IMR-90 (cell line): ENCODE data around the gene UBXN11. TPM values are rescaled to one million over a fixed set of nuclear protein-coding genes. Genes with fewer than 3 reads are reported as not detected.

Experiments used
- ATAC-seq: fragments of 200-7000 bp; cut with Tn5 transposase; 2 replicates; pipeline ENCODE4 v1.9.1; 2020; ENCODE audit warnings: low read depth, mild to moderate bottlenecking, moderate library complexity
- BruUV-seq: library from RNA; stranded (reverse); fragments of 400-500 nt; replicated peaks from 2 replicates; lab custom pipeline; 2021; lab: Mats Ljungman, UMichigan
- CTCF ChIA-PET: fragments of 300-600 bp; formaldehyde crosslinking; extraction: SDS; loops from one replicate; lab custom pipeline; 2021; ENCODE audit warnings: antibody characterized with exemption; lab: Yijun Ruan, JAX
- POLR2A ChIA-PET: fragments of 300-600 bp; sonication (Branson Sonifier 250); formaldehyde crosslinking; loops from one replicate; lab custom pipeline; 2022; ENCODE audit warnings: antibody characterized with exemption; ENCODE audit not compliant: unreplicated experiment; lab: Charles Lee
- DNase-seq: peaks from one replicate; pipeline ENCODE4 v3.0.0; 2013
- H2AFZ ChIP-seq: replicated peaks from 2 replicates; pipeline ENCODE3; 2013; ENCODE audit warnings: low read length, mild to moderate bottlenecking; ENCODE audit not compliant: poor library complexity
- H2AK5ac ChIP-seq: 2 replicates; pipeline ENCODE4 v1.6.1; 2013; ENCODE audit warnings: low read depth, low read length, inconsistent platforms
- H2AK9ac ChIP-seq: replicated peaks from 2 replicates; pipeline ENCODE3; 2013; ENCODE audit warnings: mild to moderate bottlenecking, low read depth, low read length, moderate library complexity; ENCODE audit not compliant: poor library complexity
- H2BK120ac ChIP-seq: 2 replicates; pipeline ENCODE4 v1.6.1; 2013; ENCODE audit warnings: low read depth, low read length, inconsistent platforms
- H2BK15ac ChIP-seq: 3 replicates; pipeline ENCODE4 v1.6.1; 2013; ENCODE audit warnings: low read depth, low read length, inconsistent platforms
- H2BK20ac ChIP-seq: 2 replicates; pipeline ENCODE4 v1.6.1; 2013; ENCODE audit warnings: low read depth, mild to moderate bottlenecking, inconsistent platforms, low read length, moderate library complexity
- H2BK5ac ChIP-seq: 2 replicates; pipeline ENCODE4 v1.6.1; 2013; ENCODE audit warnings: mild to moderate bottlenecking, low read depth, low read length, inconsistent platforms; ENCODE audit not compliant: poor library complexity, severe bottlenecking
- H3K14ac ChIP-seq: replicated peaks from 2 replicates; pipeline ENCODE4 v1.6.1; 2013; ENCODE audit warnings: low read depth, low read length, inconsistent platforms
- H3K18ac ChIP-seq: 2 replicates; pipeline ENCODE4 v1.6.1; 2013; ENCODE audit warnings: low read depth, low read length, control low read depth
- H3K23ac ChIP-seq: 2 replicates; pipeline ENCODE4 v1.6.1; 2013; ENCODE audit warnings: low read depth, low read length, inconsistent platforms
- H3K27ac ChIP-seq: 2 replicates; pipeline ENCODE4 v1.5.1; 2013; ENCODE audit warnings: mild to moderate bottlenecking, control low read depth, low read length; ENCODE audit not compliant: insufficient read depth
- H3K27me3 ChIP-seq: 2 replicates; pipeline ENCODE4 v1.6.1; 2013; ENCODE audit warnings: low read length; ENCODE audit not compliant: control insufficient read depth, insufficient read depth
- H3K36me3 ChIP-seq: 2 replicates; pipeline ENCODE4 v1.6.1; 2013; ENCODE audit warnings: low read length, mixed read lengths; ENCODE audit not compliant: control insufficient read depth, insufficient read depth
- H3K4ac ChIP-seq: 2 replicates; pipeline ENCODE4 v1.6.1; 2013; ENCODE audit warnings: low read depth, low read length, inconsistent platforms
- H3K4me1 ChIP-seq: 2 replicates; pipeline ENCODE4 v1.6.1; 2013; ENCODE audit warnings: low read length, mixed read lengths; ENCODE audit not compliant: control insufficient read depth, insufficient read depth
- H3K4me2 ChIP-seq: 2 replicates; pipeline ENCODE4 v1.6.1; 2013; ENCODE audit warnings: low read depth, mild to moderate bottlenecking, control low read depth, low read length, moderate library complexity
- H3K4me3 ChIP-seq: 2 replicates; pipeline ENCODE4 v1.5.1; 2013; ENCODE audit warnings: low read depth, mild to moderate bottlenecking, control low read depth, low read length, moderate library complexity; ENCODE audit not compliant: insufficient read depth
- H3K56ac ChIP-seq: 2 replicates; pipeline ENCODE4 v1.6.1; 2013; ENCODE audit warnings: low read length, inconsistent platforms; ENCODE audit not compliant: insufficient read depth; ENCODE audit errors: extremely low read depth
- H3K79me1 ChIP-seq, 2 experiments: 2 replicates each; pipeline ENCODE4 v1.6.1; 2013; ENCODE audit warnings: low read length in 2 of 2, inconsistent platforms in 1 of 2, low read depth in 1 of 2
- H3K9ac ChIP-seq: 2 replicates; pipeline ENCODE4 v1.6.1; 2013; ENCODE audit warnings: low read depth, low read length, control low read depth
- H3K9me1 ChIP-seq: 2 replicates; pipeline ENCODE4 v1.6.1; 2013; ENCODE audit warnings: low read length, inconsistent platforms; ENCODE audit not compliant: insufficient read depth
- H3K9me3 ChIP-seq: 2 replicates; pipeline ENCODE4 v1.6.1; 2013; ENCODE audit warnings: low read length; ENCODE audit not compliant: control insufficient read depth, insufficient read depth
- H4K20me1 ChIP-seq: 2 replicates; pipeline ENCODE4 v1.6.1; 2013; ENCODE audit warnings: low read length, inconsistent platforms; ENCODE audit not compliant: insufficient read depth
- H4K5ac ChIP-seq: 2 replicates; pipeline ENCODE4 v1.6.1; 2013; ENCODE audit warnings: mild to moderate bottlenecking, low read depth, low read length, control low read depth
- H4K8ac ChIP-seq, 2 experiments: 2 replicates each; pipeline ENCODE4 v1.6.1; 2013; ENCODE audit warnings: low read depth in 2 of 2, low read length in 2 of 2, control low read depth in 1 of 2, inconsistent platforms in 1 of 2
- H4K91ac ChIP-seq: 2 replicates; pipeline ENCODE4 v1.6.1; 2013; ENCODE audit warnings: low read depth, low read length, inconsistent platforms; ENCODE audit not compliant: insufficient read depth
- BHLHE40 ChIP-seq: fragments of 150-350 bp; IDR thresholded peaks from 2 replicates; pipeline ENCODE4 v1.6.1; 2016; ENCODE audit warnings: mild to moderate bottlenecking, low read depth, low read length
- CEBPB ChIP-seq: IDR thresholded peaks from 2 replicates; pipeline ENCODE4 v1.6.1; 2012; ENCODE audit warnings: low read depth, low read length, improper control_type of control experiment
- CHD1 ChIP-seq: IDR thresholded peaks from 2 replicates; pipeline ENCODE4 v1.6.1; 2012; ENCODE audit warnings: low read depth, low read length, improper control_type of control experiment
- FOS ChIP-seq: fragments of 150-350 bp; IDR thresholded peaks from 2 replicates; pipeline ENCODE4 v1.6.1; 2016; ENCODE audit warnings: low read depth, low read length
- MAFK ChIP-seq: IDR thresholded peaks from 2 replicates; pipeline ENCODE4 v1.6.1; 2012; ENCODE audit warnings: low read depth, low read length, improper control_type of control experiment
- MAZ ChIP-seq: IDR thresholded peaks from 2 replicates; pipeline ENCODE4 v1.6.1; 2012; ENCODE audit warnings: low read depth, mild to moderate bottlenecking, low read length, improper control_type of control experiment, moderate library complexity, borderline replicate concordance
- MXI1 ChIP-seq: IDR thresholded peaks from 2 replicates; pipeline ENCODE4 v1.6.1; 2012; ENCODE audit warnings: low read depth, mild to moderate bottlenecking, low read length, moderate library complexity, borderline replicate concordance
- POLR2A ChIP-seq: IDR thresholded peaks from 2 replicates; pipeline ENCODE4 v1.6.1; 2012; ENCODE audit warnings: mild to moderate bottlenecking, low read depth, low read length
- RAD21 ChIP-seq: IDR thresholded peaks from 2 replicates; pipeline ENCODE4 v1.6.1; 2012; ENCODE audit warnings: low read length, improper control_type of control experiment
- RCOR1 ChIP-seq: IDR thresholded peaks from 2 replicates; pipeline ENCODE4 v1.6.1; 2012; ENCODE audit warnings: mild to moderate bottlenecking, low read length, improper control_type of control experiment; ENCODE audit not compliant: insufficient replicate concordance
- RFX5 ChIP-seq: IDR thresholded peaks from 2 replicates; pipeline ENCODE4 v1.8.0; 2012; ENCODE audit warnings: low read depth, mild to moderate bottlenecking, low read length, moderate library complexity
- SMC3 ChIP-seq: fragments of 150-350 bp; IDR thresholded peaks from 2 replicates; pipeline ENCODE4 v1.6.1; 2016; ENCODE audit warnings: low read depth, mild to moderate bottlenecking, antibody characterized with exemption, low read length, moderate library complexity
- WGBS, 2 experiments: methylation state at CpG; one replicate each; pipeline versions ENCODE4 v1.1.5 to v1.1.7; 2013; ENCODE audit warnings: missing lambda C conversion rate in 2 of 2; ENCODE audit not compliant: insufficient read length in 1 of 2; ENCODE audit errors: extremely low coverage in 2 of 2; 5-methylcytosine and 5-hydroxymethylcytosine counted together
- dilution Hi-C: fragments of 300-500 bp; cut with HindIII; formaldehyde crosslinking; loops from one replicate; pipeline ENCODE4 v1.14.3; 2018; ENCODE audit warnings: low sequenced_read_pairs; ENCODE audit not compliant: unreplicated experiment
- in situ Hi-C: fragments of 300-500 bp; cut with MboI; formaldehyde crosslinking; loops from 3 replicates; pipeline ENCODE4 v1.14.3; 2019; ENCODE audit warnings: low sequenced_read_pairs, inconsistent platforms, mixed read lengths
- intact Hi-C: fragments of 100-400 bp; cut with micrococcal nuclease; formaldehyde crosslinking; loops from 2 replicates; pipeline ENCODE4 v1.10.0; 2022
- polyA plus RNA-seq, 3 experiments: library from polyadenylated mRNA; depleted of rRNA; stranded (reverse); fragments of >200 nt; gene quantifications; 2 replicates each; pipeline ENCODE4 v1.2.3, GENCODE V29; 2012; ENCODE audit warnings: low replicate concordance in 1 of 3
- total RNA-seq: library from RNA; depleted of rRNA; stranded (reverse); fragments of >200 nt; gene quantifications from 2 replicates; pipeline ENCODE4 v1.2.3, GENCODE V29; 2012
- TF ChIP-seq, protein P1 (sequence below): fragments of 150-350 bp; IDR thresholded peaks from 2 replicates; pipeline ENCODE4 v1.6.1; 2016; ENCODE audit warnings: low read depth, mild to moderate bottlenecking, low read length, moderate library complexity, borderline replicate concordance
- TF ChIP-seq, protein P2 (sequence below): conservative IDR thresholded peaks from 2 replicates; pipeline ENCODE4 v1.5.1; 2012; ENCODE audit warnings: mild to moderate bottlenecking, low read depth, low read length, improper control_type of control experiment
- TF ChIP-seq, protein P3 (sequence below): fragments of 150-350 bp; IDR thresholded peaks from 2 replicates; pipeline ENCODE4 v1.6.1; 2017; ENCODE audit warnings: mild to moderate bottlenecking, antibody characterized with exemption, low read length, low read depth

UBXN11 gene
- total and polyA plus RNA-seq, 2 of the 4 experiments (the other 2 are of a cell fraction) = 5.2 to 17.0 TPM

DNA sequence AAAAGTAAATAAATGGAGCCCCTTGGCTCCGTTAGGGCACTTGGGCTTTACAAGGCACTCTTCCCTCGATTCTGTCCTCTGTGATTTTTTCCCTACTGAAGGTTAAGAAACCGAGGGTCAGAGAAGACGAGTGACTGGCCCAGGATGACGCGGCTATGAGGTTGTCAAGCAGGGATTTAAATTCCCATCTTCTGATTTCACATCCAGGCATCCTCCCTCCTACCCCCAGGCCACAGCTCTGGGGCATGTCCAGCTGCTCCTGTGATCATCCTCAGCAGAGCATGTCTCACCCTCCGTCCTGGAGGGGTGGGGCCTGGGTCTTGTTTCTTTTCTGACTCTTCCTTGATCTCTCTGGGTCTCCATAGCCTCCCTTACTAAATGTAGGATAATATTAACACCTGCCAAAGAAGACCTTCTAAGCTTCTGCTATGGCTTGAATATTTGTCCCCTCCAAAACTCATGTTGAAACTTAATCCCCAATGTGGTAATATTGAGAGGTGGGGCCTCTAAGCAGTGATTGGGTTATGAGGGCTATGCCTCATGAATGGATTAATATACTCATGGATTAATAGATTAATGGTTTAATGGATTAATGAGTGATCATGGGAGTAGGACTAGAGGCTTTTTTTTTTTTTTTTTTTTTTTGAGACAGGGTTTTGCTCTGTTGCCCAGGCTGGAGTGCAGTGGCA, 42.9 kb upstream of the UBXN11 start:
- no peak overlapping the region for H4K91ac ChIP-seq
- peaks cover 19% of the 10 kb centered on the region; the same call in 1 of the 2 replicates for H3K27me3 ChIP-seq
- no peak overlapping the region for H3K18ac ChIP-seq
- no peak overlapping the region for H3K4me3 ChIP-seq
- H3K79me1 ChIP-seq = no peaks in the 10 kb centered on the region
- no peak overlapping the region; the same call in 2 of the 3 replicates for H2BK15ac ChIP-seq
- dilution Hi-C loops = no loop called here
- no TSS peak for BruUV-seq
- POLR2A ChIA-PET = no interaction called here
- ATAC-seq (peak; percentile 56), DNase-seq (peak; percentile 81)
- WGBS, 2 experiments = no CpG with 5 or more reads among the region's 7 CpGs
- H3K9me3 ChIP-seq = no peaks in the 10 kb centered on the region
- CTCF ChIA-PET = interaction anchor here (1.6 kb wide), 1 partner anchor 14 kb away, joined by 4 read pairs; no protein-coding TSS in a partner anchor
- H3K4ac ChIP-seq = no peak overlapping the region
- H3K9me1 ChIP-seq = peaks cover 9% of the 10 kb centered on the region; the same call in 1 of the 2 replicates
- intact Hi-C loops = no loop called here
- no peak overlapping the region for H3K14ac ChIP-seq
- no peak overlapping the region for H3K56ac ChIP-seq
- no peak overlapping the region for H2AK5ac ChIP-seq
- H2BK120ac ChIP-seq = no peak overlapping the region
- H2AK9ac ChIP-seq = peak overlapping the region; percentile 61
- H4K5ac ChIP-seq = no peak overlapping the region
- in situ Hi-C loops = no loop called here
- H4K8ac ChIP-seq = no peak overlapping the region
- H3K23ac ChIP-seq = no peak overlapping the region
- H2BK5ac ChIP-seq = no peak overlapping the region
- H2BK20ac ChIP-seq = no peak overlapping the region
- H2AFZ ChIP-seq = peak overlapping the region; percentile 81
- H3K4me2 ChIP-seq = no peak overlapping the region
- H3K27ac ChIP-seq = no peak overlapping the region
- no peaks in the 10 kb centered on the region for H3K36me3 ChIP-seq
- peaks cover 9% of the 10 kb centered on the region for H3K4me1 ChIP-seq
- H4K20me1 ChIP-seq = no peaks in the 10 kb centered on the region; the same call in 1 of the 2 replicates
- no peak overlapping the region for H3K9ac ChIP-seq
- no peak for TF ChIP-seq RCOR1
- TF ChIP-seq POLR2A = no peak
- TF ChIP-seq MAFK = no peak
- TF ChIP-seq, protein P1, sequence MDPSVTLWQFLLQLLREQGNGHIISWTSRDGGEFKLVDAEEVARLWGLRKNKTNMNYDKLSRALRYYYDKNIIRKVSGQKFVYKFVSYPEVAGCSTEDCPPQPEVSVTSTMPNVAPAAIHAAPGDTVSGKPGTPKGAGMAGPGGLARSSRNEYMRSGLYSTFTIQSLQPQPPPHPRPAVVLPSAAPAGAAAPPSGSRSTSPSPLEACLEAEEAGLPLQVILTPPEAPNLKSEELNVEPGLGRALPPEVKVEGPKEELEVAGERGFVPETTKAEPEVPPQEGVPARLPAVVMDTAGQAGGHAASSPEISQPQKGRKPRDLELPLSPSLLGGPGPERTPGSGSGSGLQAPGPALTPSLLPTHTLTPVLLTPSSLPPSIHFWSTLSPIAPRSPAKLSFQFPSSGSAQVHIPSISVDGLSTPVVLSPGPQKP = no peak
- no peak for TF ChIP-seq BHLHE40
- TF ChIP-seq, protein P2, sequence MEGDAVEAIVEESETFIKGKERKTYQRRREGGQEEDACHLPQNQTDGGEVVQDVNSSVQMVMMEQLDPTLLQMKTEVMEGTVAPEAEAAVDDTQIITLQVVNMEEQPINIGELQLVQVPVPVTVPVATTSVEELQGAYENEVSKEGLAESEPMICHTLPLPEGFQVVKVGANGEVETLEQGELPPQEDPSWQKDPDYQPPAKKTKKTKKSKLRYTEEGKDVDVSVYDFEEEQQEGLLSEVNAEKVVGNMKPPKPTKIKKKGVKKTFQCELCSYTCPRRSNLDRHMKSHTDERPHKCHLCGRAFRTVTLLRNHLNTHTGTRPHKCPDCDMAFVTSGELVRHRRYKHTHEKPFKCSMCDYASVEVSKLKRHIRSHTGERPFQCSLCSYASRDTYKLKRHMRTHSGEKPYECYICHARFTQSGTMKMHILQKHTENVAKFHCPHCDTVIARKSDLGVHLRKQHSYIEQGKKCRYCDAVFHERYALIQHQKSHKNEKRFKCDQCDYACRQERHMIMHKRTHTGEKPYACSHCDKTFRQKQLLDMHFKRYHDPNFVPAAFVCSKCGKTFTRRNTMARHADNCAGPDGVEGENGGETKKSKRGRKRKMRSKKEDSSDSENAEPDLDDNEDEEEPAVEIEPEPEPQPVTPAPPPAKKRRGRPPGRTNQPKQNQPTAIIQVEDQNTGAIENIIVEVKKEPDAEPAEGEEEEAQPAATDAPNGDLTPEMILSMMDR = no peak
- no peak for TF ChIP-seq SMC3
- TF ChIP-seq FOS = no peak
- TF ChIP-seq CHD1 = no peak
- no peak for TF ChIP-seq CEBPB
- TF ChIP-seq, protein P3, sequence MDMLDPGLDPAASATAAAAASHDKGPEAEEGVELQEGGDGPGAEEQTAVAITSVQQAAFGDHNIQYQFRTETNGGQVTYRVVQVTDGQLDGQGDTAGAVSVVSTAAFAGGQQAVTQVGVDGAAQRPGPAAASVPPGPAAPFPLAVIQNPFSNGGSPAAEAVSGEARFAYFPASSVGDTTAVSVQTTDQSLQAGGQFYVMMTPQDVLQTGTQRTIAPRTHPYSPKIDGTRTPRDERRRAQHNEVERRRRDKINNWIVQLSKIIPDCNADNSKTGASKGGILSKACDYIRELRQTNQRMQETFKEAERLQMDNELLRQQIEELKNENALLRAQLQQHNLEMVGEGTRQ = no peak
- TF ChIP-seq RFX5 = no peak
- no peak for TF ChIP-seq RAD21
- TF ChIP-seq MAZ = no peak
- no peak for TF ChIP-seq MXI1
